Neural progenitor cell (in vitro differentiated cells): ENCODE results near the gene RSPH1. TPM values are rescaled to one million over a fixed set of nuclear protein-coding genes. Genes with fewer than 3 reads are reported as not detected.

Source experiments
- DNase-seq: peaks from one replicate; pipeline ENCODE4 v3.0.0-alpha.2; 2016; ENCODE audit warnings: low spot score
- H2AFZ ChIP-seq: fragments of 200-600 bp; sonication (generic); replicated peaks from 2 replicates; pipeline ENCODE4 v1.6.1; 2016; ENCODE audit warnings: antibody characterized with exemption
- H3F3A ChIP-seq: fragments of 200-600 bp; sonication (generic); 2 replicates; pipeline ENCODE4 v1.6.1; 2016; ENCODE audit warnings: antibody characterized with exemption, low read depth
- H3K27ac ChIP-seq: fragments of 200-600 bp; sonication (generic); 2 replicates; pipeline ENCODE4 v1.5.1; 2016; ENCODE audit warnings: mild to moderate bottlenecking
- H3K27me3 ChIP-seq: fragments of 200-600 bp; sonication (generic); 2 replicates; pipeline ENCODE4 v1.6.1; 2016; ENCODE audit warnings: mild to moderate bottlenecking, moderate library complexity
- H3K36me3 ChIP-seq: fragments of 200-600 bp; sonication (generic); 2 replicates; pipeline ENCODE4 v1.5.1; 2016
- H3K4me1 ChIP-seq: fragments of 200-600 bp; sonication (generic); 2 replicates; pipeline ENCODE4 v1.6.1; 2016; ENCODE audit warnings: mixed run types
- H3K4me2 ChIP-seq: fragments of 200-600 bp; sonication (generic); 2 replicates; pipeline ENCODE4 v1.6.1; 2016
- H3K4me3 ChIP-seq: fragments of 200-600 bp; sonication (generic); 2 replicates; pipeline ENCODE4 v1.5.1; 2016
- H3K79me2 ChIP-seq: fragments of 200-600 bp; sonication (generic); 2 replicates; pipeline ENCODE4 v1.6.1; 2016; ENCODE audit warnings: low read depth
- H3K9ac ChIP-seq: fragments of 200-600 bp; sonication (generic); 2 replicates; pipeline ENCODE4 v1.6.1; 2016
- H3K9me3 ChIP-seq: fragments of 200-600 bp; sonication (generic); 2 replicates; pipeline ENCODE4 v1.5.1; 2016; ENCODE audit warnings: low read depth
- H4K20me1 ChIP-seq: fragments of 200-600 bp; sonication (generic); 2 replicates; pipeline ENCODE4 v1.6.1; 2016; ENCODE audit warnings: low read depth
- H3K27ac Mint-ChIP-seq: 3 replicates; pipeline ENCODE4 v1.8.0; 2021; ENCODE audit warnings: mixed read lengths
- H3K27me3 Mint-ChIP-seq: 2 replicates; pipeline ENCODE4 v1.8.0; 2022; ENCODE audit warnings: low read depth, mild to moderate bottlenecking, inconsistent platforms, moderate library complexity, mixed read lengths; ENCODE audit not compliant: insufficient read depth
- H3K36me3 Mint-ChIP-seq: 3 replicates; pipeline ENCODE4 v1.8.0; 2021; ENCODE audit warnings: mixed read lengths
- H3K4me1 Mint-ChIP-seq: 3 replicates; pipeline ENCODE4 v1.8.0; 2021; ENCODE audit warnings: mixed read lengths
- H3K4me3 Mint-ChIP-seq: 3 replicates; pipeline ENCODE4 v1.8.0; 2021; ENCODE audit warnings: mild to moderate bottlenecking, moderate library complexity, mixed read lengths
- H3K9me3 Mint-ChIP-seq: 3 replicates; pipeline ENCODE4 v1.8.0; 2020; ENCODE audit warnings: mixed read lengths
- CTCF ChIP-seq: fragments of 200-600 bp; sonication (generic); IDR thresholded peaks from 2 replicates; pipeline ENCODE4 v1.5.1; 2017; ENCODE audit warnings: antibody characterized with exemption, mild to moderate bottlenecking
- EZH2 ChIP-seq: fragments of 200-600 bp; sonication (generic); IDR thresholded peaks from 2 replicates; pipeline ENCODE4 v1.6.1; 2017; ENCODE audit warnings: antibody characterized with exemption, mild to moderate bottlenecking, moderate library complexity
- EZH2phosphoT487 ChIP-seq: fragments of 200-600 bp; sonication (generic); IDR thresholded peaks from 2 replicates; pipeline ENCODE4 v1.6.1; 2017; ENCODE audit warnings: antibody characterized with exemption
- total RNA-seq: library from RNA; depleted of rRNA; stranded (reverse); fragments of >200 nt; gene quantifications from 2 replicates; pipeline ENCODE4 v1.2.3, GENCODE V29; 2015; ENCODE audit warnings: low replicate concordance

Gene RSPH1
- total RNA-seq, 1 donor from 2014 or later, result 0.04 TPM

- no peaks in the 10 kb centered on the region for H3K9me3 Mint-ChIP-seq
These were observed 4.7 kb upstream of the RSPH1 start for GRCh38 chr21:42500736-42501135.

GRCh38 chr21:42500225-42500624 is 4.2 kb upstream of the RSPH1 start:
- Mint-ChIP-seq H3K36me3 (no peaks in the 10 kb centered on the region), H3K27me3 (peaks cover 2% of the 10 kb centered on the region), H3K27ac (peak overlapping the region; percentile 19), H3K4me3 (no peak overlapping the region), H3K4me1 (peaks cover 32% of the 10 kb centered on the region), H3K9me3 (no peaks in the 10 kb centered on the region)
- H3K79me2 ChIP-seq, result no peaks in the 10 kb centered on the region
- no peak for TF ChIP-seq EZH2
- TF ChIP-seq CTCF, result no peak
- no peak for TF ChIP-seq EZH2phosphoT487
- H3F3A ChIP-seq, result peaks cover 16% of the 10 kb centered on the region
- H3K27ac ChIP-seq, result no peak overlapping the region
- peaks cover 21% of the 10 kb centered on the region for H3K4me1 ChIP-seq
- H3K4me3 ChIP-seq, result no peak overlapping the region
- H3K4me2 ChIP-seq, result peak overlapping the region; percentile 53
- H3K36me3 ChIP-seq, result no peaks in the 10 kb centered on the region
- peaks cover 5% of the 10 kb centered on the region for H3K27me3 ChIP-seq
- DNase-seq, result no peak
- no peak overlapping the region for H3K9ac ChIP-seq
- H3K9me3 ChIP-seq, result no peaks in the 10 kb centered on the region
- no peaks in the 10 kb centered on the region for H4K20me1 ChIP-seq
- H2AFZ ChIP-seq, result no peak overlapping the region

More at GRCh38 chr21:42500736-42501135, 4.7 kb upstream of the RSPH1 start:
- no peaks in the 10 kb centered on the region for H4K20me1 ChIP-seq
- H3K4me1 ChIP-seq, result peaks cover 21% of the 10 kb centered on the region
- no peak overlapping the region for H3K4me3 ChIP-seq
- H3K36me3 ChIP-seq, result no peaks in the 10 kb centered on the region
- TF ChIP-seq EZH2, result no peak
- no peak for TF ChIP-seq CTCF
- no peak for TF ChIP-seq EZH2phosphoT487
- H3K79me2 ChIP-seq, result no peaks in the 10 kb centered on the region
- peaks cover 16% of the 10 kb centered on the region for H3F3A ChIP-seq
- Mint-ChIP-seq H3K36me3 (no peaks in the 10 kb centered on the region), H3K27me3 (no peaks in the 10 kb centered on the region), H3K27ac (no peak overlapping the region), H3K4me3 (no peak overlapping the region), H3K4me1 (peaks cover 29% of the 10 kb centered on the region)
- no peaks in the 10 kb centered on the region for H3K9me3 ChIP-seq
- DNase-seq, result no peak
- H3K9ac ChIP-seq, result no peak overlapping the region
- no peak overlapping the region for H3K27ac ChIP-seq
- H2AFZ ChIP-seq, result no peak overlapping the region
- no peak overlapping the region for H3K4me2 ChIP-seq
- H3K27me3 ChIP-seq, result no peaks in the 10 kb centered on the region

- no peaks in the 10 kb centered on the region for H3K9me3 Mint-ChIP-seq
- peak; percentile 84 for DNase-seq
- H3K4me2 ChIP-seq, result peak overlapping the region; percentile 53
- no peaks in the 10 kb centered on the region for H3K36me3 ChIP-seq
- H3K36me3 Mint-ChIP-seq, result no peaks in the 10 kb centered on the region
- peak overlapping the region; percentile 51 for H2AFZ ChIP-seq
- H3K27ac Mint-ChIP-seq, result peak overlapping the region; percentile 94
- H3K4me1 ChIP-seq, result peaks cover 21% of the 10 kb centered on the region
- no peak for TF ChIP-seq EZH2phosphoT487
- no peaks in the 10 kb centered on the region for H3K9me3 ChIP-seq
- H3K79me2 ChIP-seq, result no peaks in the 10 kb centered on the region
- H3K9ac ChIP-seq, result no peak overlapping the region
- no peak overlapping the region for H3K27ac ChIP-seq
- peaks cover 16% of the 10 kb centered on the region for H3F3A ChIP-seq
- H3K27me3 ChIP-seq, result peaks cover 11% of the 10 kb centered on the region
- H3K4me3 ChIP-seq, result no peak overlapping the region
- peaks cover 2% of the 10 kb centered on the region for H3K27me3 Mint-ChIP-seq
- no peaks in the 10 kb centered on the region for H4K20me1 ChIP-seq
- H3K4me3 Mint-ChIP-seq, result peak overlapping the region; percentile 9
- H3K4me1 Mint-ChIP-seq, result peaks cover 32% of the 10 kb centered on the region
These were observed 3.6 kb upstream of the RSPH1 start for GRCh38 chr21:42499444-42500112.

DNA sequence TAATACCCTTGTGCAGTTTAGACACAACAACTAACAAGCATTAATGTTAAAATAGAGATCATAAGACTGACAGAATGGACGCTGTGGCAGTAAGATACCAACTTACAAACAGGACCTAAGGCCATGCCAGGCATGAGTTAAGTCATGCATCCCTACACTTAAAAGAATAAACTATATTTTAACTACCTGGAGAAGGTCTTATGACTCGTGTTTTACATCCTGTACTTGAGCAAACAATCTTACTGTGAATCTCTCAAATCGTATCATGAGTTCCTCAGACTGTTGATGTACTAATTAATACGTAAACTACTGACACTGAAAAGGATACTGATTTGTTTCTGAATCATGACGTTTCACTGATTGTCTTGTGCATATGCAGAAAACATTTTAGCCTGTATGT is 2.0 kb upstream of the RSPH1 start:
- H3K27ac Mint-ChIP-seq, result no peak overlapping the region
- H3K4me3 Mint-ChIP-seq, result peak overlapping the region; percentile 46
- H3K36me3 Mint-ChIP-seq, result no peaks in the 10 kb centered on the region

More for the DNA sequence above, 2.0 kb upstream of the RSPH1 start:
- Histone ChIP-seq H3K4me1 (peaks cover 21% of the 10 kb centered on the region), H4K20me1 (no peaks in the 10 kb centered on the region), H3K27ac (no peak overlapping the region), H3K4me3 (no peak overlapping the region), H3K4me2 (no peak overlapping the region), H2AFZ (no peak overlapping the region), H3K9me3 (no peaks in the 10 kb centered on the region), H3K79me2 (no peaks in the 10 kb centered on the region), H3K27me3 (peaks cover 11% of the 10 kb centered on the region), H3K9ac (no peak overlapping the region), H3K36me3 (no peaks in the 10 kb centered on the region), H3F3A (peaks cover 16% of the 10 kb centered on the region)
- H3K9me3 Mint-ChIP-seq, result no peaks in the 10 kb centered on the region
- no peak for DNase-seq
- peaks cover 32% of the 10 kb centered on the region for H3K4me1 Mint-ChIP-seq
- peaks cover 4% of the 10 kb centered on the region for H3K27me3 Mint-ChIP-seq
- TF ChIP-seq EZH2phosphoT487, result no peak
